HG03039 (cell line): ENCODE results near the gene CABP7.

Experiments
- ATAC-seq: cut with Tn5 transposase; IDR thresholded peaks from one replicate; pipeline ENCODE4 v1.9.1; 2021; ENCODE audit warnings: mild to moderate bottlenecking, moderate library complexity; ENCODE audit not compliant: unreplicated experiment

Gene CABP7

GRCh38 chr22:29719899-29720645 is at the start of gene CABP7:
Gene CABP7, plus strand, starts transcription at chr22:29720003. Its CDS starts 422 bp downstream, at chr22:29720425.
- ATAC-seq = no peak

GRCh38 chr22:29670626-29671025 is 49.2 kb upstream of the CABP7 start:
- ATAC-seq = no peak

GRCh38 chr22:29673361-29674066 is 46.3 kb upstream of the CABP7 start:
- no peak for ATAC-seq

- ATAC-seq = no peak
These were observed 45.7 kb upstream of the CABP7 start for GRCh38 chr22:29674121-29674520.

- no peak for ATAC-seq
These were observed 40.5 kb upstream of the CABP7 start for GRCh38 chr22:29679316-29679715.

- ATAC-seq = no peak
These were observed 36.3 kb upstream of the CABP7 start for GRCh38 chr22:29683536-29683935.

GRCh38 chr22:29684244-29684643 is 35.6 kb upstream of the CABP7 start:
- no peak for ATAC-seq

- no peak for ATAC-seq
These were observed 30.5 kb upstream of the CABP7 start for GRCh38 chr22:29689206-29689879.

GRCh38 chr22:29689880-29690213 is 30.0 kb upstream of the CABP7 start:
- no peak for ATAC-seq

- no peak for ATAC-seq
These were observed 29.3 kb upstream of the CABP7 start for GRCh38 chr22:29690476-29690875.

GRCh38 chr22:29691636-29692326 is 28.0 kb upstream of the CABP7 start:
- no peak for ATAC-seq

- no peak for ATAC-seq
These were observed 27.5 kb upstream of the CABP7 start for GRCh38 chr22:29692327-29692640.

- no peak for ATAC-seq
These were observed 26.6 kb upstream of the CABP7 start for GRCh38 chr22:29693161-29693560.

- ATAC-seq = no peak
These were observed 26.1 kb upstream of the CABP7 start for GRCh38 chr22:29693671-29694070.

GRCh38 chr22:29695129-29695926 is 24.5 kb upstream of the CABP7 start:
- no peak for ATAC-seq

GRCh38 chr22:29697853-29698598 is 21.8 kb upstream of the CABP7 start:
- ATAC-seq = no peak

- ATAC-seq = no peak
These were observed 19.4 kb upstream of the CABP7 start for GRCh38 chr22:29700206-29700899.

- no peak for ATAC-seq
These were observed 19.0 kb upstream of the CABP7 start for GRCh38 chr22:29700900-29701154.

- ATAC-seq = no peak
These were observed 18.4 kb upstream of the CABP7 start for GRCh38 chr22:29701155-29701999.
